HepG2 (cell line): ENCODE data around the gene SZRD1. TPM values are rescaled to one million over a fixed set of nuclear protein-coding genes. Genes with fewer than 3 reads are reported as not detected.

Experiments
- ATF7-NPFF ChIP-seq: sonication (generic); formaldehyde crosslinking; IDR thresholded peaks from 2 replicates; pipeline ENCODE4 v1.8.1; 2023; ENCODE audit warnings: mild to moderate bottlenecking, low read depth, missing genetic modification reagents, moderate library complexity
- HNF1B ChIP-seq: sonication (generic); formaldehyde crosslinking; IDR thresholded peaks from 2 replicates; pipeline ENCODE4 v1.5.1; 2020; ENCODE audit warnings: mild to moderate bottlenecking, moderate library complexity, missing genetic modification reagents
- MIER3 ChIP-seq: IDR thresholded peaks from 2 replicates; pipeline ENCODE4 v1.6.1; 2016; ENCODE audit warnings: missing compliant biosample characterization, borderline replicate concordance
- RFXAP ChIP-seq: sonication (generic); formaldehyde crosslinking; IDR thresholded peaks from 2 replicates; pipeline ENCODE4 v1.4.0; 2020; ENCODE audit warnings: missing genetic modification reagents, borderline replicate concordance
- SMYD3 ChIP-seq: sonication (generic); formaldehyde crosslinking; IDR thresholded peaks from 2 replicates; pipeline ENCODE4 v1.8.1; 2023; ENCODE audit warnings: mild to moderate bottlenecking, missing genetic modification reagents
- TFDP1 ChIP-seq: IDR thresholded peaks from 2 replicates; pipeline ENCODE4 v1.6.1; 2016; ENCODE audit warnings: missing compliant biosample characterization, missing genetic modification reagents, borderline replicate concordance
- ZKSCAN1 ChIP-seq: fragments of 150-350 bp; IDR thresholded peaks from 2 replicates; pipeline ENCODE4 v1.6.1; 2014; ENCODE audit warnings: low read length
- ZNF230 ChIP-seq: sonication (generic); formaldehyde crosslinking; IDR thresholded peaks from 2 replicates; pipeline ENCODE4 v1.4.0; 2020; ENCODE audit warnings: mild to moderate bottlenecking, missing genetic modification reagents
- ZNF318 ChIP-seq: sonication (generic); formaldehyde crosslinking; IDR thresholded peaks from 2 replicates; pipeline ENCODE4 v1.4.0; 2020; ENCODE audit warnings: mild to moderate bottlenecking, missing genetic modification reagents
- ZNF468 ChIP-seq: sonication (generic); formaldehyde crosslinking; IDR thresholded peaks from 2 replicates; pipeline ENCODE4 v1.8.0; 2022; ENCODE audit warnings: mild to moderate bottlenecking, moderate library complexity, missing genetic modification reagents
- ZNF678 ChIP-seq: sonication (generic); formaldehyde crosslinking; IDR thresholded peaks from 2 replicates; pipeline ENCODE4 v1.4.0; 2020; ENCODE audit warnings: mild to moderate bottlenecking, missing genetic modification reagents
- ZSCAN9 ChIP-seq: IDR thresholded peaks from 2 replicates; pipeline ENCODE4 v1.6.1; 2016; ENCODE audit warnings: borderline replicate concordance
- polyA plus RNA-seq, 8 experiments: library from polyadenylated mRNA; depleted of rRNA in 3 of 8; stranded (reverse) in 7 of 8; unstranded in 1 of 8; fragments of >200 nt; fragmentation: Illumina TruSeq in 4 of 8; extraction: Trizol in 4 of 8; gene quantifications; 2 replicates each; pipeline versions ENCODE4 v1.2.1 to v1.2.3, GENCODE V29; 2011 to 2016; ENCODE audit warnings: low read depth in 4 of 8, missing spikeins in 1 of 8, mixed read lengths in 1 of 8; ENCODE audit not compliant: insufficient read depth in 1 of 8
- total RNA-seq, 5 experiments: library from RNA; depleted of rRNA; stranded (reverse); fragments of >200 nt; fragmentation: Illumina TruSeq; extraction: Trizol; gene quantifications; 2 replicates each; pipeline ENCODE4 v1.2.3, GENCODE V29; 2016; ENCODE audit warnings: low read depth in 1 of 5
- TF ChIP-seq, protein P1 (sequence below): sonication (generic); formaldehyde crosslinking; IDR thresholded peaks from 2 replicates; pipeline ENCODE4 v1.5.1; 2020; ENCODE audit warnings: missing genetic modification reagents, mild to moderate bottlenecking, borderline replicate concordance
- TF ChIP-seq, protein P2 (sequence below): sonication (generic); formaldehyde crosslinking; IDR thresholded peaks from 2 replicates; pipeline ENCODE4 v1.4.0; 2020; ENCODE audit warnings: missing genetic modification reagents, borderline replicate concordance

Gene SZRD1
- total and polyA plus RNA-seq, 2 of the 13 experiments (the other 11 are each of a cell fraction or from before 2014, with no cell fraction given), result 28.5 to 41.4 TPM

DNA sequence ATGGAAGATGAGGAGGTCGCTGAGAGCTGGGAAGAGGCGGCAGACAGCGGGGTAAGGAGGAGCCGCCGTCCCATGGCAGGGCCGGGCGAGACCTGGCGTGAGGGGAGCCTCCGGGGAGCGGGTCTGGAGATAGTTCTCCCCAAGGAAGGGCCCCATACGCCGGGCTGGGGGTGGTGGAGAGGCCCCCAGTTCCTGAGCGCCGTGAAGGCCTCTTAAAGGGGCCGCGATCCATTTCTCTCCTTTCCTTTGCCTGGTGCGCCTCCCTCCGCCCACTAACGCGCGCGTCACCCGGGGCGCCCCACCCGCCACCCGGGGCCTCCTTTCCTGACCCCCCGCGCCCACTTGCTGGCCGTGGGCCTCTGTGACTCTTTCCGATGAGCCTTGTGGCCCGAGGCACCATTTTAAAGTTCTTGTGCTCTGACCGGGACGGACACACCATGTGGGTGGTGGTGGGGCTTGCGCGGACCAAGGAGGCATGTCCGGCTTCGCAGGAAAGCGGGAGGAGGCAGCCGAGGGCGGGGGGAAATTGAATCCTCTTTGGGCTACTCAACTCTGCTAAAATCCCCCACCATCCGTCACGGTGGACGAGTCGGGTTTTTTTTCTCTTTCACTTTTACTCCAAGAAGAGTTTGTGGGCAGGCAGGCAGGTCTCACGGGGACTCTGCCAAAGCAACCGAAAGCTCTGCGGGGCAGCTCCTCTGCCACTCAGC lies 371 bp downstream of the SZRD1 start (continued):
- TF ChIP-seq, protein P1, sequence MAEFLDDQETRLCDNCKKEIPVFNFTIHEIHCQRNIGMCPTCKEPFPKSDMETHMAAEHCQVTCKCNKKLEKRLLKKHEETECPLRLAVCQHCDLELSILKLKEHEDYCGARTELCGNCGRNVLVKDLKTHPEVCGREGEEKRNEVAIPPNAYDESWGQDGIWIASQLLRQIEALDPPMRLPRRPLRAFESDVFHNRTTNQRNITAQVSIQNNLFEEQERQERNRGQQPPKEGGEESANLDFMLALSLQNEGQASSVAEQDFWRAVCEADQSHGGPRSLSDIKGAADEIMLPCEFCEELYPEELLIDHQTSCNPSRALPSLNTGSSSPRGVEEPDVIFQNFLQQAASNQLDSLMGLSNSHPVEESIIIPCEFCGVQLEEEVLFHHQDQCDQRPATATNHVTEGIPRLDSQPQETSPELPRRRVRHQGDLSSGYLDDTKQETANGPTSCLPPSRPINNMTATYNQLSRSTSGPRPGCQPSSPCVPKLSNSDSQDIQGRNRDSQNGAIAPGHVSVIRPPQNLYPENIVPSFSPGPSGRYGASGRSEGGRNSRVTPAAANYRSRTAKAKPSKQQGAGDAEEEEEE, result no peak
- TF ChIP-seq TFDP1 (CRISPR knock-in tag), result peak; percentile 11; the same call in 1 of the 2 replicates
- TF ChIP-seq ZNF230 (CRISPR knock-in tag), result no peak; the same call in 1 of the 2 replicates
- TF ChIP-seq HNF1B, result no peak; the same call in 1 of the 2 replicates
- TF ChIP-seq ZNF318 (CRISPR knock-in tag), result no peak
- no peak for TF ChIP-seq SMYD3 (CRISPR knock-in tag)
- TF ChIP-seq ZSCAN9 (CRISPR knock-in tag), result peak; percentile 80
- TF ChIP-seq ZNF678 (CRISPR knock-in tag), result no peak
- TF ChIP-seq ATF7-NPFF, result peak; percentile 12; the same call in 1 of the 2 replicates
- 0 out of 2 replicates have a peak, but pooled peaks have one; percentile 68 for TF ChIP-seq RFXAP (CRISPR knock-in tag)
- TF ChIP-seq, protein P2, sequence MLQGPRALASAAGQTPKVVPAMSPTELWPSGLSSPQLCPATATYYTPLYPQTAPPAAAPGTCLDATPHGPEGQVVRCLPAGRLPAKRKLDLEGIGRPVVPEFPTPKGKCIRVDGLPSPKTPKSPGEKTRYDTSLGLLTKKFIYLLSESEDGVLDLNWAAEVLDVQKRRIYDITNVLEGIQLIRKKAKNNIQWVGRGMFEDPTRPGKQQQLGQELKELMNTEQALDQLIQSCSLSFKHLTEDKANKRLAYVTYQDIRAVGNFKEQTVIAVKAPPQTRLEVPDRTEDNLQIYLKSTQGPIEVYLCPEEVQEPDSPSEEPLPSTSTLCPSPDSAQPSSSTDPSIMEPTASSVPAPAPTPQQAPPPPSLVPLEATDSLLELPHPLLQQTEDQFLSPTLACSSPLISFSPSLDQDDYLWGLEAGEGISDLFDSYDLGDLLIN, result peak; percentile 62; the same call in 1 of the 2 replicates
- TF ChIP-seq MIER3 (CRISPR knock-in tag), result peak; percentile 31; the same call in 1 of the 2 replicates
- TF ChIP-seq ZKSCAN1, result no peak
- TF ChIP-seq ZNF468 (CRISPR knock-in tag), result no peak
